Spleen (tissue), 11 donors: ENCODE data around the gene SEZ6L2. TPM values are rescaled to one million over a fixed set of nuclear protein-coding genes. Genes with fewer than 3 reads are reported as not detected.
A peak's percentile ranks its signal among the peaks of the same experiment; 100 is the strongest.

Experiments
- DNase-seq: peaks from one replicate; pipeline ENCODE4 v3.0.0-alpha.2; 2020
- H3K27ac ChIP-seq, 8 donors: fragments of 200-600 bp; sonication (generic) in 7 of 8; 1 replicate in 4 of 8; 2 replicates in 4 of 8; pipeline versions ENCODE4 v1.5.0 to v1.8.0; 2016 to 2021; ENCODE audit warnings: inconsistent platforms in 4 of 8, mild to moderate bottlenecking in 4 of 8, moderate library complexity in 1 of 8
- H3K27me3 ChIP-seq, 7 donors: fragments of 200-600 bp; sonication (generic) in 6 of 7; replicated peaks in 1 of 7; 1 replicate in 4 of 7; 2 replicates in 3 of 7; pipeline versions ENCODE4 v1.5.0 to v1.8.0; 2016 to 2021; ENCODE audit warnings: inconsistent platforms in 3 of 7, mild to moderate bottlenecking in 1 of 7
- H3K36me3 ChIP-seq, 6 donors: fragments of 200-600 bp; sonication (generic) in 5 of 6; 1 replicate in 4 of 6; 2 replicates in 2 of 6; pipeline versions ENCODE4 v1.5.0 to v1.8.0; 2016 to 2021; ENCODE audit warnings: inconsistent platforms in 2 of 6
- H3K4me1 ChIP-seq, 6 donors: fragments of 200-600 bp; sonication (generic) in 5 of 6; 1 replicate in 3 of 6; 2 replicates in 3 of 6; pipeline versions ENCODE4 v1.5.0 to v1.8.0; 2016 to 2021; ENCODE audit warnings: inconsistent platforms in 3 of 6
- H3K4me3 ChIP-seq, 8 donors: fragments of 200-600 bp; sonication (generic) in 7 of 8; 1 replicate in 4 of 8; 2 replicates in 4 of 8; pipeline versions ENCODE4 v1.5.0 to v1.8.0; 2016 to 2021; ENCODE audit warnings: inconsistent platforms in 4 of 8, mild to moderate bottlenecking in 4 of 8, moderate library complexity in 2 of 8
- H3K9me3 ChIP-seq, 8 donors: fragments of 200-600 bp; sonication (generic) in 7 of 8; 1 replicate in 4 of 8; 2 replicates in 4 of 8; pipeline versions ENCODE4 v1.5.0 to v1.8.0; 2016 to 2021; ENCODE audit warnings: inconsistent platforms in 4 of 8
- POLR2A ChIP-seq, 3 donors: fragments of 450-650 bp; IDR thresholded peaks; one replicate each; pipeline ENCODE4 v1.5.1; 2017; ENCODE audit warnings: antibody characterized with exemption in 3 of 3, mild to moderate bottlenecking in 1 of 3
- POLR2AphosphoS5 ChIP-seq, 3 donors: sonication (generic); formaldehyde crosslinking; IDR thresholded peaks; one replicate each; pipeline ENCODE4 v1.5.1; 2017; ENCODE audit warnings: antibody characterized with exemption in 3 of 3
- WGBS, 5 donors: extraction: QIAGEN DNeasy Blood & Tissue Kit in 3 of 5; methylation state at CpG; one replicate each; pipeline versions ENCODE4 v1.1.5 to v1.1.7; 2013 to 2018; 5-methylcytosine and 5-hydroxymethylcytosine counted together
- intact Hi-C: fragments of 100-400 bp; cut with DNase I; formaldehyde crosslinking; loops from one replicate; pipeline ENCODE4 v1.15.0; 2023; ENCODE audit warnings: low total_unique reads
- polyA plus RNA-seq, 3 donors: library from polyadenylated mRNA; stranded (reverse); fragments of 200-250 nt; gene quantifications; one replicate each; pipeline ENCODE4 v1.2.1, GENCODE V29; 2013
- total RNA-seq, 7 donors: library from RNA; depleted of rRNA in 3 of 7; stranded (reverse); fragments of >200 nt in 3 of 7; fragmentation: NEBNext Ultra II Directional in 4 of 7; extraction: Animal tissue kit (Norgen Biotek cat#: 25700) in 4 of 7; gene quantifications; one replicate each; pipeline versions ENCODE4 v1.1.0 to v1.2.1, GENCODE V29; 2016 to 2021
- TF ChIP-seq, protein P1 (sequence below), 11 experiments: fragments of 200-600 bp in 7 of 11; fragments of 450-650 bp in 4 of 11; sonication (generic) in 4 of 11; IDR thresholded peaks in 8 of 11; conservative IDR thresholded peaks in 3 of 11; 1 replicate in 7 of 11; 2 replicates in 4 of 11; pipeline versions ENCODE4 v1.4.0 to v1.8.0; 2016 to 2021; ENCODE audit warnings: antibody characterized with exemption in 11 of 11, inconsistent platforms in 4 of 11, mild to moderate bottlenecking in 1 of 11
- donor health status: healthy with polysubstance abuse.
- donor health status: DM: no; HTN: no; CAD: no; lungs with moderate emphysema.
- donor health status: DM: no; HTN: no; CAD: no.
- donor health status: Bipolar disorder and iron deficiency.
- donor health status: healthy.
- donor health status: DM: no; HTN: no; CAD: no.
- donor health status: DM: yes; HTN: yes; CAD: no.

SEZ6L2 gene
- total and polyA plus RNA-seq, 10 donors = 0.35 to 4.1 (median 2.1) TPM

DNA sequence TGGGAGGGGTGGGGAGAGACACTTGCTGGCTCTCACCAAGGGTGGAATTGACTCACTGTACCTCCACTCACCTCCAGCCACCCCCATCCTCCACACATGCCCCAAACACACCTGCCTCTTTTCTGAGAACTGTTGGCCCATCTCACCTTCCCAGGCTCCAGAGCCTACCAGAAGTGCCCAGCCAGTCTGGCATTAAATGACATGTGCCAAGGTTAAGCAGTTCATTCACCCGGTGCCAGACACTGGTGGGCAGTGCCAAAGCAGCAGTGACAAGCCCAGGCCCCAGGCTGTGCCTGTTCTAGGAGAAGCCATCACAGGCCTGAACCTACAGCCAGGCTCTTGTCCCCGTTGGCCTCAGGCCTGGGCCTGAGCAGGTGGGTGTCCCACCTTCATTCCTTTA is 67.9 kb downstream of the SEZ6L2 start:
- WGBS, 5 donors = 73 to 94% (median 80%) methylated on average over 2 of the region's 2 CpGs
- peaks cover 7 to 47% (median 17%) of the 10 kb centered on the region in 6 donors for H3K4me1 ChIP-seq
- intact Hi-C loops = no loop called here
- no peak for DNase-seq
- H3K4me3 ChIP-seq = no peak overlapping the region
- no peak overlapping the region for H3K27ac ChIP-seq
- no peaks in the 10 kb centered on the region for H3K9me3 ChIP-seq
- peaks cover 0 to 84% (median 59%) of the 10 kb centered on the region in 6 donors for H3K36me3 ChIP-seq
- TF ChIP-seq POLR2AphosphoS5 (IDR thresholded peaks at IDR 0.05) = no peak
- TF ChIP-seq, protein P1, sequence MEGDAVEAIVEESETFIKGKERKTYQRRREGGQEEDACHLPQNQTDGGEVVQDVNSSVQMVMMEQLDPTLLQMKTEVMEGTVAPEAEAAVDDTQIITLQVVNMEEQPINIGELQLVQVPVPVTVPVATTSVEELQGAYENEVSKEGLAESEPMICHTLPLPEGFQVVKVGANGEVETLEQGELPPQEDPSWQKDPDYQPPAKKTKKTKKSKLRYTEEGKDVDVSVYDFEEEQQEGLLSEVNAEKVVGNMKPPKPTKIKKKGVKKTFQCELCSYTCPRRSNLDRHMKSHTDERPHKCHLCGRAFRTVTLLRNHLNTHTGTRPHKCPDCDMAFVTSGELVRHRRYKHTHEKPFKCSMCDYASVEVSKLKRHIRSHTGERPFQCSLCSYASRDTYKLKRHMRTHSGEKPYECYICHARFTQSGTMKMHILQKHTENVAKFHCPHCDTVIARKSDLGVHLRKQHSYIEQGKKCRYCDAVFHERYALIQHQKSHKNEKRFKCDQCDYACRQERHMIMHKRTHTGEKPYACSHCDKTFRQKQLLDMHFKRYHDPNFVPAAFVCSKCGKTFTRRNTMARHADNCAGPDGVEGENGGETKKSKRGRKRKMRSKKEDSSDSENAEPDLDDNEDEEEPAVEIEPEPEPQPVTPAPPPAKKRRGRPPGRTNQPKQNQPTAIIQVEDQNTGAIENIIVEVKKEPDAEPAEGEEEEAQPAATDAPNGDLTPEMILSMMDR (IDR thresholded peaks at IDR 0.05 in 8 of 11, conservative IDR thresholded peaks at IDR 0.05 in 3 of 11) = no peak
- TF ChIP-seq POLR2A (IDR thresholded peaks at IDR 0.05) = no peak
- no peaks in the 10 kb centered on the region for H3K27me3 ChIP-seq

DNA sequence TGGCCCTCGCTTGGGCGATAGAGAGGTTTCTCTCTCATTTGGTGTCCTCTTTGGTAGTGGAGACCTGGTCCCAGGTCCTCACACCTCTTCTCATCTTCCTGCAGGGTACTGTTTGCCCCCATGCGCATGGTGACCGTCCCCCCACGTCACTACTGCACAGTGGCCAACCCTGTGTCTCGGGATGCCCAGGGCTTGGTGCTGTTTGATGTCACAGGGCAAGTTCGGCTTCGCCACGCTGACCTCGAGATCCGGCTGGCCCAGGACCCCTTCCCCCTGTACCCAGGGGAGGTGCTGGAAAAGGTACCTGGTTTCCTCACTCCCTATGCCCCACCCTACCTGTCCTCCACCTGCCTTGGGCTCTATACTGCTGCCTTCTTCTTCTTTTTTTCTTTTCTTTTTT is 68.6 kb downstream of the SEZ6L2 start:
- H3K27me3 ChIP-seq = no peaks in the 10 kb centered on the region
- H3K36me3 ChIP-seq = peaks cover 0 to 84% (median 52%) of the 10 kb centered on the region in 6 donors
- TF ChIP-seq POLR2AphosphoS5 (IDR thresholded peaks at IDR 0.05) = peak in 2 of 3 donors; percentile 22 to 61
- TF ChIP-seq POLR2A (IDR thresholded peaks at IDR 0.05) = no peak
- TF ChIP-seq, protein P1 (IDR thresholded peaks at IDR 0.05 in 8 of 11, conservative IDR thresholded peaks at IDR 0.05 in 3 of 11) = no peak
- no peak overlapping the region for H3K27ac ChIP-seq
- 90 to 98% (median 94%) methylated on average over 11 of the region's 11 CpGs for WGBS, 5 donors
- intact Hi-C loops = no loop called here
- H3K4me3 ChIP-seq = no peak overlapping the region
- no peaks in the 10 kb centered on the region for H3K9me3 ChIP-seq
- no peak for DNase-seq
- H3K4me1 ChIP-seq = peaks cover 11 to 54% (median 24%) of the 10 kb centered on the region in 6 donors

DNA sequence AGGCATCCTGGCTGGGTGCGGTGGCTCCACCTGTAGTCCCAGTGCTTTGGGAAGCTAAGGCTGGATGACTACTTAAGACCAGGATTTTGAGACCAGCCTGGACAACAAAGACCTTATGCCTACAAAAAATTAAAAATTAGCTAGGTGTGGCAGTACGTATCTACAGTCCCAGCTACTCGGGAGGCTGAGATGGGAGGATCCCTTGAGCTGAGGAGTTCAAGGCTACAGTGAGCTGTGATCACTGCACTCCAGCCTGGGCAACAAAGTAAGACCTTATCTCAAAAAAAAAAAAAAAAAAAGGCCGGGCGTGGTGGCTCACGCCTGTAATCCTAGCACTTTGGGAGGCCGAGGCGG is 73.0 kb downstream of the SEZ6L2 start:
- Histone ChIP-seq H3K27me3 (no peaks in the 10 kb centered on the region), H3K9me3 (no peaks in the 10 kb centered on the region), H3K27ac (peak overlapping the region in 5 of 8 donors; percentile 39 to 68 (median 64)), H3K4me1 (peaks cover 50 to 99% (median 67%) of the 10 kb centered on the region in 6 donors), H3K4me3 (no peak overlapping the region), H3K36me3 (peaks cover 0 to 50% (median 9%) of the 10 kb centered on the region in 6 donors)
- 71 to 90% (median 85%) methylated on average over 5 to 8 of the region's 8 CpGs for WGBS, 5 donors
- intact Hi-C loops = no loop called here
- TF ChIP-seq, protein P1 (IDR thresholded peaks at IDR 0.05 in 8 of 11, conservative IDR thresholded peaks at IDR 0.05 in 3 of 11) = no peak
- TF ChIP-seq POLR2AphosphoS5 (IDR thresholded peaks at IDR 0.05) (no peak), POLR2A (IDR thresholded peaks at IDR 0.05) (no peak)
- no peak for DNase-seq

DNA sequence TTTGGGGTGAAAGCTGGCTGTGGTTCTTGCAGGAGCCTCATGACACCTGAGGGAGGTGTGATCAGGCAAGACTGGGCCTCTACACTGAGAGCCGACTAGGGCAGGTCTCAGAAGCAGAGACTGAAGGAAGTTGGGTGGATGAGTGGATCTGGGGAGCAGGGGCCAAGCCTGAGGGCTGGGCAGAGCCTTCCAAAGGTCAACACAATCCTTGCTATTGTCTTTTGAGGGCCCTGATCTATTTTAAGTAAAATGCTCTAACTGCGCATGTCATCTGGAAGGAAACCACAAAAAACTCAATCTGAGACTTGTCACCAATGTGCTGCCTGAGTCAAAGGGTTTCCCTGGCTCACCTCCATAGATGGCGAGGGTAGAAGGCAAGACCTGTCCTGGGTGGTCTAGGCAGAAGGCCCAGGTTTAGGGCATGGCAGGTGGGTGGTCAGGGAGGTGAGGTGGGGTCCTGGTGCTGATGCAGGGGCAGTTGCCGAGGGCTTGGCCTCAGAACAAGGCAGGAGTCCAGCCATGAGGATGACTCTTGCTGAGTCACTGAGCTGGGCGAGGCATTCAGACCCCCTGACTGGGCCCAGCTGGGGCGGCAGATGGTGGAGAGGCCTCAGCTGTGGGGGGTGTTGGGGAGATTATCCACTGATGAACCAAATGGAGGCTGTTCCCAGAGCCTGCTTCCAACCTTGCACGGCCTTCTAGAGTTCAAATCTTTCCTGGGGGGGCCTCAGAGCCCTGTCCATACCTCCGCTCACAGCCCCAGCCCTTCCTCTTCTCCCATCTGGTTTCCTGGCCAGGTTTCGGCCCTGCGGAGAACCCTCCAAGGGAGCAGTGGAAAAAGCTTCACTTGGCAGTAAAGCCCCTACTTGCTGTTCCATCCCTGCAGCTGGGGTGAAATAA is 74.0 kb downstream of the SEZ6L2 start:
- 51 to 69% (median 57%) methylated on average over 9 to 10 of the region's 10 CpGs for WGBS, 5 donors
- peak overlapping the region in 6 of 8 donors; percentile 55 to 68 (median 64) for H3K27ac ChIP-seq
- H3K4me1 ChIP-seq = peaks cover 53 to 100% (median 73%) of the 10 kb centered on the region in 6 donors
- peaks cover 0 to 41% (median 0%) of the 10 kb centered on the region in 6 donors for H3K36me3 ChIP-seq
- TF ChIP-seq POLR2AphosphoS5 (IDR thresholded peaks at IDR 0.05) = peak in 2 of 3 donors; percentile 35 to 55
- no peak for TF ChIP-seq POLR2A (IDR thresholded peaks at IDR 0.05)
- TF ChIP-seq, protein P1 (IDR thresholded peaks at IDR 0.05 in 8 of 11, conservative IDR thresholded peaks at IDR 0.05 in 3 of 11) = no peak
- DNase-seq = no peak
- intact Hi-C loops = no loop called here
- no peak overlapping the region for H3K4me3 ChIP-seq
- no peaks in the 10 kb centered on the region for H3K9me3 ChIP-seq
- no peaks in the 10 kb centered on the region for H3K27me3 ChIP-seq
